ENCODE results near the gene TRIM66.

TRIM66 gene

DNA sequence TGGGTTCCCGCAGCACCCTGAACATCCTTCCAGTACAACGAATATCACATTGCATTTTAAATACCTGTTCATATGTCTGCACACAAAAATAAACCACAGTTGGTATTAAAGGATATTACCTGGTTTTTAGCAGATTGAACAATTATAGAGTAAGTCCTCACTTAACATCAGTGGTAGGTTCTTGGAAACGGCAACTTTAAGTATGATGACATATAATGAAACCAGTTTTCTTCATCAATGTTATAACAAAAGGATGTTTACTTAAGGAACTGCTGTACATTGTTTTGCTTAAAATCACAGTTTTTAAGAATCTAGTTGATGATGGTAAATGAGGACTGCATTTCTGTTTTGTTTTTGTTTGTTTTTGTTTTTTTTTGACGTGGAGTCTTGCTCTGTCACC, 28.0 kb downstream of the TRIM66 start:
- FAIRE-seq: no peak

DNA sequence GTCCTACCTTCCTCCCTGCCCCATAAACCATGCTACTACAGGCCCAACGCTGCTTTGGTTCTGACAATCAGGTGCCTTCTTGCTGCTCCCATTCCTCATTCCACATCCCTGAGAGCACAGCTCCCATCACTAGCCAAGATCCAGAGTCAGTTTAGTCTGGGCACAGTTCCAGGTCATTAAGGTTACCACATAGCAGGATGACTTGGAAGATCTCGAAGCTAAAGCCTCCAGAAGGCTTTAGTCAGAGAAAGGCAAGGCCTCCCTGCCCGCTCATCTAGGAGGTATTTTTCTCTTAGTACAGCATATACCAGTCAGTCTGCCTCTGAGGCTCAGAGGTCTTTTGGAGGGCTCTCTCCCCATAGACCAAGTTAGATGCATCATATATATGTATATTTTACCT, 30.3 kb downstream of the TRIM66 start:
- FAIRE-seq: no peak

DNA sequence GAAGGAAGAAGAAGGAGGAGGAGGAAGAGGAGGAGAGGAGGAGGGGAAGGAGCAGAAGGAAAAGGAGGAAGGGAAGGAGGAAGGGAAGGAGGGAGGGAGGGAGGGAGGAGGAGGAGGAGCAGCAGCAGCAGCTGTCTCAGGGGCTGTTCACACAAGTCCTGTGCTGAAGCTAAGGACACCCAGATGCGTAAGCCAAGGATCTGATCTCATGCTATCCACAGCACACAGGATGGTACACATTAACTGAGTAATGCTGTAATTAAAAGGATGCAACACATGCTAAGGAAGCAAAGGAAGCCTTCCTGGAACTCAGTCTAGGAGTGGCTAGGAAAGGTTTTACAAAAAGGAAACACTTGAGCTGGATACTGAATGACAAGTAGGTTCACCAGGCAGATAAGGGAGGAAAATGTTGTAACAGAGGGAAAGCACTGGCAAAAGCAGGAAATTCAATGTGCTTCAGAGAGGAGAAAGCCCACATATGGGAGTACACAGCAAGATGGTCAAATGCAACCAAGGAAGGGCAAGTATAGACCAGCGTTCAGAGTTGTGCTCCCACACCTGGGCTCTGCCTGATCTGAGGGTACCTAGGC, 32.0 kb downstream of the TRIM66 start:
- no peak for FAIRE-seq

DNA sequence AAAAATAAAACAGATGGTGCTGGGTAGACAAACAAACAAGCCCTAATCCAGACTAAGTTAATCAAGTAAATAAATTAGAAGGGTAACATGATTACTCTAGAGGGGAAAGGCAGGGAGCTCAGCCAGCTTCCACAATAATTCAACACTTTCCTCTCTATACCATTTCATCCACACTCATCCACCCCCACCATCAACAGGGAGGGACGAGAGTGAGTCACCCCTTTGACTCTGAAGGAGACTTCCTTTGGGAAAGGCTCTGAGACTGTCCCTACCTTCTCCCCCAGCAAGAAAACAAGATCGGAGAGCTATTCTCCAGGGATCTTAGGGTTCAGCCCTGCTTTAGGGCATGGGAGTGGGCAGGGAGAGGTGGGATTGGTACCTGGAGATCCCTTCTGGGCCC, 33.1 kb downstream of the TRIM66 start:
- FAIRE-seq: no peak

DNA sequence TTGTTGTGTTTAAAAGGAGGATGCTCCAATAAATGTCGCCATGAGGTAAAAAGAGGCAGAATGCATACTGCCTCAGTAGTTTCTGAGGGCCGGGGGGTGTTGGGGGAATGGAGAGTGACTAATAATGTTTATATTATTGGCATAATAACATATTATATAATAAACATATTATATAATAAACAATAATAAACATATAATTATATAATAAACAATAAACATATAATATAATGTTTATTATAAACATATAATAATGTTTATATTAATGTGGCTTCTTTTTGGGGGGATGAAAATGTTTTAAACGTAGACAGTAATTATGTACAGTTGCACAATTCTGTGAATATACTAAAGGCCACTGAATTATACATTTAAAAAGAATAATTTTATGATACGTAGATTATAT, 35.6 kb downstream of the TRIM66 start:
- peak; percentile 73 for FAIRE-seq

- no peak for FAIRE-seq
Measured at GRCh38 chr11:8642196-8642841, 40.1 kb downstream of the TRIM66 start.

GRCh38 chr11:8641332-8641731, 41.1 kb downstream of the TRIM66 start:
- no peak for FAIRE-seq

GRCh38 chr11:8640267-8640906, 42.1 kb downstream of the TRIM66 start:
- FAIRE-seq: no peak

DNA sequence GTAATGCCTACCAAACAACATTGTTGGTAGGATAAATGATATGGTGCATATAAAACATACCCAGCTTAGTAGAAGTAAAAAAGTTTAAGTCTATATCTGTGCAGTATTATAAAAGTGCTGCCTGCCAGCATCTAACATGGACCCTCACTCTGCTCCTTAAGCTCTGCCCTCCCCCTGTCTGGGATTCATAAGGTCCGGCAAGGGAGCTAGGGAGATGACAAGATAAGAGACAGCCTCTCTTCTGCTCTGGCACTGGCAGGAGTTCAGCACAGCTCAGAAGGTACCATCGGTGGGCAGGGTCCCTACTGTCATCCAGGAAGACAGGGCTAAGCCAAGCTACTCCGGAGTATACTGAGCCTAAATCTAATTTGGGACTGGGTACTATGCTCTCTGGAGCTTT, 42.8 kb downstream of the TRIM66 start:
- no peak for FAIRE-seq

DNA sequence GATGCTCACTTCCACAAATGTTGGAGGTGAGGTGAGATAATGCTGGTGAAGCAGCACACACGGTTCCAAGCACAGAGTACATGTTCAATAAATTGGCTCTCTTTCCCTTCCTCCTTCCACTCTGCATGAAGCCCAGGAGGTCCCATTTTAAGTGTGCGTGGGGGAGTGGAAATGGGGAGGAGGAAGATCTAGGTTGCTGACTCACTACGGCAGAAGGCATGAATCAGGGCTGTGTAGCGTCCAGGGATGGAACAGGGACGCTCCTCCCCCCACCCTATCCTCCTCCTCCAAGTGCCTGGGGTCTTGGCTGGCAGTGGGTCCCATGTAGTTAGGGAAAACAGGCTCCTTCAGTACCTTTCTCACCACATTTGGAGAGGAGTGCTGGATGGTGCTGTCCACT, 44.2 kb downstream of the TRIM66 start:
- no peak for FAIRE-seq

GRCh38 chr11:8636127-8636526, 46.3 kb downstream of the TRIM66 start:
- no peak for FAIRE-seq

DNA sequence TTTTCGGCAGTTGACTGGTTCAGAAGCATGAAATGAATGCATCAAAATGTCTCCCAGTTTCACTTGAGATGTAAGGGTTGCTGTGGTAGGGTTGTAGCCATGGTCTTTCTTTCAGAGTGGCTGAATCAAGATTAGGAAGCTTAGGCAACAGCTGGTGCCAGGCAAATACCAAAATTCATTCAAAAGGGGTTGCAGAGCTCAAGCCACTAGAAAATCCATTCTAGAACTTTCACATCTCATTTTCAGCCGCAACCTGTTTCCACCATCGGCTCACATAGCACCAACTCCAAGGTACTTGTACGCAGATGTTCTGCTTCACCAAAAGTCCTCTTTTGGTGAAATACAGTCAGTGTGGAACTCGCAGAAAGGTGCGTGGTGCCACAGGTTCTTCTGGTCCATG, 48.0 kb downstream of the TRIM66 start:
- no peak for FAIRE-seq

DNA sequence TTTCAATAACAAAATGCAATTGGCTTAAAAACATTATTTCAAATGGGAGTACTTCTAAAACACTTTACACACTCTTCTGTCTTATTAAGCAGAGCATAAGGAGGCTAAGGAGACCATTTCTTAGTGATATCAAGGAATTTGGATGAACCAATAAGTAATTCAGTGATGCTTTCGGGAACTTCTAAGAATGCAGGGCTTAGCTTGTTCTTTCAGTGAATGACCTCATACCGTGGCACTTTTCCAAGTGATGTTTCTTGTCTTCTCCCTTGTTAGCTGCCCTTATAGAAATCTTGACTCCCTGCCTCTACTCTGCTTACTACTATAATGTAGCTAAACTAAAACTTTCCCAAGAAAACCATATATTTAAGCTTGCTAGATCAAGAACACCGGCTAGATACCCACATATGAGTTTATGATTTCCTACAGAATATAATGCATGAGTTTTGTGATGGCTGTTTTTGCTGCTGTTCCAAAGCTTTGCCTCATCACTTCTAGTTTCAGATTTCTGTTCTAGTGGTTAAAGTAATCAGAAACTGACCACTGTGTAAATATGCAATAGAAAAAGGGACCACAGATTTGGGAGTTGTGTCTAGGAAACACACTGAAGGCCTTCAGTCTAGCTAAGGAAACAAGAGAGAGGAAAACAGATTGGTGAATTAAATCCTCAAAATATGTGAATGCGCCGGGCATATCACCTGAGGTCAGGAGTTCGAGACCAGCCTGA, 50.9 kb downstream of the TRIM66 start:
- FAIRE-seq: no peak

- FAIRE-seq: no peak
Measured at GRCh38 chr11:8624698-8625097, 57.8 kb downstream of the TRIM66 start.

DNA sequence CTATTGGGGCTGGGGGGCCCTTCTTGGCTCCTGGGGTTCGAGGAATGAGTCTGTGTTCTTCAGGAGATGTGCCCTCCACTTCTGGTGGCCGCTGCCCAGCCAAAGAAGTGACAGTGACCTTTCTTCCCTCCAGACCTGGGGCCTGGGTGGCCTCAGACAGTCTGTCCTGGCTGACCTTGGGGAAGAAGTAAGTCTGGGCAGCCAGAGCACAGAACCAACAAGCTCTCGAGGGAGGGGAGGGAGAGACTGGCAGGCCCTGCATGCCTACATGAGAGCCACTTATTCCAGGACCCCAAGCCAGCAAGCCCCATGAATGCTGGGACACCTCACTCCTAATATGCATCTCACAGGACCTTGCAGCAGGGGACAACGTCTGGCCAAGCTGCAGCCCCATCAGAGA, 61.3 kb downstream of the TRIM66 start:
- no peak for FAIRE-seq

DNA sequence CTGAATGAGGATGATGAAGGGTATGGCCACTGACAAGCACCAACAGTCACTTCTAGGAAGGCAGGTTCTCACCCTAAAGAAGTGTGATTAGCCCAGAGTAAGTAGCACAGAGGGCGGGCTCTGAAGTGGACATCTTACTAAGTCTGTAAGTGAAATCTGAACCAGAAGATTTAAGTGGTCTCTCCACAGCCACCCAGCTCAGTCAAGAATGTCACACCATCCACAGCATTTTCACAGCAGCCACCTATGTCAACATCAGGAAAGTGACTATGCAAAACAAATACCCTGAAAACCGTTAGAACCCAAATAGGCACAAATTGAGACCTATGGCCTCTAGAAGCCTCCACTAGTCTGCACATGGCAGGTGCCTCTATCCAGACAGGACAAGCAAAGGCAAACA, 65.4 kb downstream of the TRIM66 start:
- FAIRE-seq: no peak

- FAIRE-seq: no peak
Measured at GRCh38 chr11:8615291-8616032, 67.0 kb downstream of the TRIM66 start.

DNA sequence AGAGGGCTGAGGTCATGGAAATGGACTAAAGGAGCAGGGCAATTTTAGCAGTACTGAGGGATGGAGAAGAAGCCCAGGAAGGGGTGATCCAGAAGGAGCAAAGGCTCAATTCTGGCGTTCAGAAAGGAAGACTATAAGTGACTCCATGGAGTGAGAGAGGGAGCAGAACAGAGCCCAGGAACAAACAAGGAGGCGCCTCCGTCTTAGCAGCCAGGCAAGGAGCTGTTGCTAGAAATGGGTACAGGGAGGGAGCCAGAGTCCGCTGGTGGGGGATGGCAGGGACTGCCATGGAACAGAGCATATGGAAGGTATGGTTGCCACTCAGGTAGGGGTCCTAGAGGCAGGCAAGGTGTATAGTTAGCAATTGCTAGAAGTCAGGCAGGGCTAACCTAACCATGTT, 68.0 kb downstream of the TRIM66 start:
- FAIRE-seq: no peak

- no peak for FAIRE-seq
Measured at GRCh38 chr11:8613036-8613435, 69.4 kb downstream of the TRIM66 start.

DNA sequence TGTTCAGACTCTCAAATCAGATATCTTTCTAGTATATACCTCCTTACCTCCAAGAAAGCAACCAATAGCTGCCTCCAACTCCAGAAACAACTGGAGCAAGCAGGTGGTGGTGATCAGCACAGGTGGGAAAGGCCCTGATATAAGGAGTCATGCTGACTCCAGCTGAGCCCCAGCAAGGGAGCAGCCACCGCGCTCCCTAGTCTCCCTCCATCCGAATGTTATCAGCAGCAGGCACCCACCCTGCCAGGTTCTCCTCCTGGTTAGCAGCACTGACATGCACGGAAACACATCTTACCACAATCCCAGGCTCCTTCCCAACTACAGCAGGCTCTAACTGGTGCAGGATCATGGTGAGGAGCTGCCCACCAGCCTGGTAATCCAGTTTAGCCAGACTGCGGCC, 69.9 kb downstream of the TRIM66 start:
- no peak for FAIRE-seq

GRCh38 chr11:8610532-8611116, 71.8 kb downstream of the TRIM66 start:
- no peak for FAIRE-seq

DNA sequence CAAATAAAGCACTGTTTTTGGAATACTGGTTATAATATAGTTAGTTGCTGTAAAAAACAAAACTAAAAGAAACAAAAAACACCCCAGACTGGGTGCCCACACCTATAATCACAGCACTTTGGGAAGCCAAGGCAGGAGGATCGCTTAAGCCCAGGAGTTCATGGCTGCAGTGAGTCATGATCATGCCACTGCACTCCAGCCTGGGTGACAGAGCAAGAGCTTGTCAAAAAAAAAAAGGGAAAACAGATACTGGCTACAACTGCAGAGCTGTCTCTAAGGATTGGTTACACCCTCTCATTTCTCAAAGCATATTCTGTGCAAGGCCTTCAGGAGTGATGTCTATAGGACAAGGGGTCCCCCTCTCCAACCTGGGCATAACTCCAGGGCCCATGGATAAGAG, 73.8 kb downstream of the TRIM66 start:
- FAIRE-seq: no peak
